ENCODE results near the gene COL1A1.

Gene COL1A1

DNA sequence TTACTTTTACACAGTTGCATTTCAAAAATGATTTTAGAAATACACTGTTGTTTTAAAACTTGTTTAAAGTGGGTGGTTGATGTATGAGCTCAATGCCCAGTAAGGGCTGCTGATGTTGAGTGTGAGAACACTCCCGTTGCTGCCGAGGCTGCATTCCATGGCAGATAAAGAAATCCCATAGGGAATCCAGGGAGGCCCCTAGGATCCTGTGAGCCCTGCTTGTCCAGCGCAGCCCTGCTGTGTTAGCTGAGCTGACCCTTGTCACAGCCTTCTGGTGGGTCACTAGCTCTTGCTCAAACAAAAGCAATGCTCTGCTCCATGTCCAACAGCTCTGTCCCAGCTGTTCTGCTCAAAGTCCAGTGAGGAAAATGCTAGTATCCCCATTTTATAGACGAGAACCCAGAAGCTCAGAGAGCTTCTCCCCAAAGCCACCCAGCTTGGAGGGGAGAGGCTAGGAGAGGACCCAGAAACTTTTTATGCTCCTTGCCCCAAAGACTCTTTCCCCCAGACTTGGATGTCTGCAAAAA is 18.6 kb upstream of the COL1A1 start:
- CTCF ChIA-PET: interaction anchor here (1.3 to 1.8 kb wide), 2 partner anchors 53 to 78 kb away, joined by 4 read pairs; no protein-coding TSS in a partner anchor
- Mint-ChIP-seq H3K27me3 (peaks cover 35% of the 10 kb centered on the region), H3K27ac (no peak overlapping the region), H3K4me3 (no peak overlapping the region), H3K9me3 (peaks cover 5% of the 10 kb centered on the region), H3K4me1 (peaks cover 17% of the 10 kb centered on the region), H3K36me3 (no peaks in the 10 kb centered on the region)
- no peak for DNase-seq

DNA sequence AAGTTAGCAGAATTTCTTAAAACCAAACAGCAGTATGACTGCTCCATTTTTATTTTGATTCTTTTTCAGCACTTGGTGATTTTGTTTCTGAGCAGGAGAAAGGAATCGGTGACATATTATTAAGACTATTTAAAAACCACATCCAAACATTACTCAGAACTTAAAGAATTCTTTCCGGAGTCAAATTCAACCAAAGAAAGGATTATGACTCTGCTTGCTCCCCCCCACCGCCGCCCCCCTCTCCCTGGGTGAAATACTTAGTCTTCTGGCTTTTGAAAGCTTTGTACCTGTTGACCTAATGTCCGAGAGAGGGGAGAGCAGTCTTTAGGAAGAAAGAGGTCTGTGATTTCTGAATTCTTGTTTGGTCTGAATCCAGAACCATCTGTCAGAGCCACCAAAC is 17.9 kb upstream of the COL1A1 start:
- Mint-ChIP-seq H3K4me1 (peaks cover 17% of the 10 kb centered on the region), H3K27me3 (peaks cover 41% of the 10 kb centered on the region), H3K27ac (no peak overlapping the region), H3K36me3 (no peaks in the 10 kb centered on the region), H3K9me3 (no peaks in the 10 kb centered on the region), H3K4me3 (no peak overlapping the region)
- DNase-seq: no peak
- CTCF ChIA-PET: interaction anchor here (1.2 to 1.8 kb wide), 4 partner anchors 15 to 78 kb away, joined by 3 to 4 read pairs (median 4); no protein-coding TSS in a partner anchor

DNA sequence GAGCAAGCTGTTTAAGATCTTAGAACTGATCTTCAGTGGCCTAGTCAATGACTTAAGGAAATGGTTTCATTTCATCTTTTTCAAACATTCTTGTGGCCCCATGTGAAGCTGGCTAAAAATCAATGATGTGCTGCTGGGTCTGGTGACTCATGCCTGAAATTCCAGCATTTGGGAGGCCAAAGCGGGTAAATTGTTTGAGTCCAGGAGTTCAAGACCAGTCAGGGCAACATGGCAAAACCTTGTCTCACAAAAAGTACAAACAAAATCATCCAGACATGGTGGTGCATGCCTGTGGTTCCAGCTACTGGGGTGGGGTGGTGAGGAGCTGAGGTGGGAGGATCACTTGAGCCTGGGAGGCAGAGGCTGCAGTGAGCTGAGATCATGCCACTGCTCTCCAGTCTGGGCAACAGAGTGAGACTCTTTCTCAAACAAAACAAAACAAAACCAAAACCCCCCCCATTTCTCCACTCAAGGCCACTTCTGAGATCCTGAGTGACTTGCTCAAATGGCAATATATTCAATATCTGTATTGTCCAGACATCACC is 17.4 kb upstream of the COL1A1 start:
- CTCF ChIA-PET: interaction anchor here (0.8 to 1.3 kb wide), 4 partner anchors 13 to 53 kb away, joined by 3 to 4 read pairs (median 4); partner anchors contain the start of gene COL1A1
- no peak for DNase-seq
- Mint-ChIP-seq H3K27me3 (peaks cover 46% of the 10 kb centered on the region), H3K4me3 (no peak overlapping the region), H3K36me3 (no peaks in the 10 kb centered on the region), H3K9me3 (no peaks in the 10 kb centered on the region), H3K4me1 (peaks cover 17% of the 10 kb centered on the region), H3K27ac (peak overlapping the region; percentile 11)

DNA sequence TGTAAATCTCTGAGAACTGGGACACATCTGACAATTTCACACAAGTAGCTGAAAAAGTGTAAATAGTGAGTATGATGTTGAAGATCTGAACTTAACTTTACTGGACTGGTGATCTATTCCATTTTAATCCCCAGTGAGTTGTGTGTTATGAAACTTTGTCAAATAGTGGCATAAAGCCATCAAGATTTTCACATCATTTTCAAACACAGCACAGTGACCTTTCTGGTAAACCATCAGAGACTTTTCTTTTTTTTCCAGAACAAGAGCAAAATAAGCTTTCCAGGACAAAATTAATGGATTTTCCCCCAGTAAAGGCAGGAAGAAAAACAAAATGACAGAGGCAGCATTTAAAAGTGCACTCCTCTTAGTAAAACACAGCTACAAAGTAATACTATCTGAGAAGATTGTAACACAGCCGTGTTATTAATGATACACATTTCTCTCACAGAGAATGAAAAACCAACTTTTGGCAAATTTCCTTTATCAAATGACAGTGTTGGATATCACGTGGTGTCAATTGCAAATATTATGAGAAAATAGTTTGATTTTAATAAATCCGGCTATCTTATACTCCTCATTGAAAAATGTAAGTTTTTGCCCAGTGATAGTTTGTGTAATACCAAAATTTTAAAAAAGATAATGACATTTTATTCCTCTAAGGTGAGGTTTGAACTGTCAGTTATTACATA is 16.8 kb upstream of the COL1A1 start:
- CTCF ChIA-PET: interaction anchor here (0.8 to 1.3 kb wide), 5 partner anchors 12 to 54 kb away, joined by 3 to 5 read pairs (median 4); partner anchors contain the start of gene COL1A1
- no peak for DNase-seq
- Mint-ChIP-seq H3K27ac (peak overlapping the region; percentile 11), H3K4me3 (no peak overlapping the region), H3K4me1 (peaks cover 19% of the 10 kb centered on the region), H3K36me3 (no peaks in the 10 kb centered on the region), H3K27me3 (peaks cover 47% of the 10 kb centered on the region), H3K9me3 (no peaks in the 10 kb centered on the region)

DNA sequence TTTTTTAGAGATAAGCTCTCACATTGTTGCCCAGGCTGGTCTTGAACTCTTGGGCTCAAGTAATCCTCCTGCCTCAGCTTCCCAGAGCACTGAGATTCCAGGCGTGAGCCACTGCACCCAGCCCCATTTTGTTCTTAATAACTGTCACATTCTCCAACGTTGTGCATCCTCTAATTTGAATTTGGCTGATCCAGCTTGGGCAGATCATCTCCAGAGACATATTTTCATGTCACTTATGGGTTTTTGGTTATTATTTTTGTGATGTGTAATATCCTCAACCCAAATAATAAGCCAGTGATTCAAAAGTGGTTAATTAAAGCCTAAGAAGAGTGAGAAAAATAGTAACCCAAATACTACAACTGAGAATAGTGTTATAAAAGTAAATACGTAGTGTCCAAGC is 16.2 kb upstream of the COL1A1 start:
- peaks cover 26% of the 10 kb centered on the region for H3K4me1 Mint-ChIP-seq
- H3K36me3 Mint-ChIP-seq: no peaks in the 10 kb centered on the region
- no peak overlapping the region for H3K4me3 Mint-ChIP-seq
- peaks cover 53% of the 10 kb centered on the region for H3K27me3 Mint-ChIP-seq
- DNase-seq: no peak
- CTCF ChIA-PET: interaction anchor here (0.9 to 1.3 kb wide), 3 partner anchors 16 to 52 kb away, joined by 4 to 5 read pairs (median 5); partner anchors contain the start of gene COL1A1
- no peaks in the 10 kb centered on the region for H3K9me3 Mint-ChIP-seq
- H3K27ac Mint-ChIP-seq: no peak overlapping the region

DNA sequence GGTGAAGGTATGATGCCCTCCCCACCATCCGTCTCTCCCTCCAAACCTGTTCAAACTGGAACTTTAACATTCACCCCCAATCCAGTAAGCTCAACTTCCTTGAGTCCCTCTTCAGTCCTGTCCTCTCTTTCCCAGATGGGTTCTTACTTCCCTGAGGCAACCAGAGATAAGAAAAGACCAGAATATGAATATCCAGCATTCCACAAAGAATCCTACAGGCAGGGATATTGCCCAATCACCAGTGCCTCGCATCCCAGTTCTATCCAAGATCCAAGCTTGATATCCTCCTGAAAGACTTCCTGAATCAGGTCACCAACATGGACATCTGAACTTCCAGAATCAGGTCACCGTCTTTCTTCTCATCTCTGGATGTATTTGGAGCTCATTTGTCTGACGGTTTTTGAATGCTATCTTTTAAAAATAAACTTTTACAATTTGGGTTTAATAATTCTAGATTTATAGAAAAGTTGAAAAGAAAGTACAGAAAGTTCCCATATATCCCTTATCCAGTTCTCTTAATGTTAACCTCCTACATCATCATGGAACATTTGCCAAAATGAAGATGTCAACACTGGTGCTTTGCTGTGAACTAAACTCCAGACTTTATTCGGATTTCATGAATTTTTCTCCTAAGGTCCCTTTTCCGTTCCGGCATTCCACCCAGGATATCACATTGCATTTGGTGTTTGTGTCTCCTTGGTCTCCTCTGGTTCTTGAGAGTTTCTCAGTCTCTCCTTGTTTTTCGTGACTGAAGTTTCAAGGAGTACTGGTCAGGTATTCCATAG is 13.7 kb upstream of the COL1A1 start:
- no peak for DNase-seq
- peaks cover 16% of the 10 kb centered on the region for H3K4me1 Mint-ChIP-seq
- H3K9me3 Mint-ChIP-seq: no peaks in the 10 kb centered on the region
- H3K4me3 Mint-ChIP-seq: no peak overlapping the region
- CTCF ChIA-PET: interaction anchor here (1.0 to 1.6 kb wide), 5 partner anchors 15 to 83 kb away, joined by 3 to 4 read pairs (median 3); no protein-coding TSS in a partner anchor
- no peak overlapping the region for H3K27ac Mint-ChIP-seq
- peaks cover 70% of the 10 kb centered on the region for H3K27me3 Mint-ChIP-seq
- H3K36me3 Mint-ChIP-seq: no peaks in the 10 kb centered on the region

DNA sequence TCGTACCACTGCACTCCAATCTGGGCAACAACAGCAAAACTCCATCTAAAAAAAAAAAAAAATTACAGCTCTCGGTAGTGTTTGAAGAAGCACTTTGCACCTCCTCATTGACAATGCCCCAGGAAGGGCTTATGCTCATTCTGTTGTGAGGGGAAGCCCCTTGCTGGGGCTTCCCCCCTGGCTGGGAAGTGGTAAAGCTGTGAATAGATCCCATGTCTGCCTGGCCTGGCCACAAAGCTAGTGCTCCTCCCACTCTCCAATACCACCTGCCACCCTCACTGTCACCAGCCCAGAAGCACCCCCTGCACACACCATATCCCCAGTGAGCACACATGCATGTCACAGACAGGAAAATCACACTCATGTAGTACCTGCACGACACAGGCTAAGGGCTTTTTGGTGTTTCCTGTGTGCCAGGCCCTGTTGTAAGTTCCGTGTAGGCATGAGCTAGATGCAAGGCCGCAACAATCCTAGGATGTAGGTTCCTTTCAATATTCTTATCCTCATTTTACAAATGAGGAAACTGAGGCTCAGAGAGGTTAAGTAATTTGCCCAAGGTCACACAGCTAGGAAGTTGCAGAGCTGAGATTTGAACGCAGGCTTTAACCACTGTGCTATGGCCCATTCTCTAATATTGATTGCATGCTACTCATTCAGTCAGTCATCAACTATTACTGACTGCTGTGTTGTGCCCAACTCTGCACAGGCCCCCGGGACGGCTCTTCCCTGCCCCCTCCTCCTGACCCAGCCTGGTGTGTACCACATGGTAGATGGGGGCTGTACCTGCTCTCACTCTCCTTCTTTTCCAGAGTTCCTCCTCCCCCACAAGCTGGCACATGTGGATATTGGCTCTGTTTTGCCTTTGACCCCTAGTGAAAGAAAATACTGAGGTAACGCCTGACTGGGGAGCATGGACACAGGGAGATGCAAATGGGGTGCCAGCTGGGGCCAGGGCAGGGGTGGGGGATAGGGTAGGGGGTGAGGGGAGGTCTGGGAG is 11.9 kb upstream of the COL1A1 start:
- Mint-ChIP-seq H3K27ac (no peak overlapping the region), H3K9me3 (no peaks in the 10 kb centered on the region), H3K27me3 (peaks cover 79% of the 10 kb centered on the region), H3K36me3 (no peaks in the 10 kb centered on the region), H3K4me3 (no peak overlapping the region), H3K4me1 (peaks cover 11% of the 10 kb centered on the region)
- CTCF ChIA-PET: interaction anchor here (0.9 to 5.1 kb wide), 9 partner anchors 9 to 105 kb away, joined by 3 to 40 read pairs (median 5); partner anchors contain the start of gene COL1A1
- DNase-seq: peak; percentile 70

DNA sequence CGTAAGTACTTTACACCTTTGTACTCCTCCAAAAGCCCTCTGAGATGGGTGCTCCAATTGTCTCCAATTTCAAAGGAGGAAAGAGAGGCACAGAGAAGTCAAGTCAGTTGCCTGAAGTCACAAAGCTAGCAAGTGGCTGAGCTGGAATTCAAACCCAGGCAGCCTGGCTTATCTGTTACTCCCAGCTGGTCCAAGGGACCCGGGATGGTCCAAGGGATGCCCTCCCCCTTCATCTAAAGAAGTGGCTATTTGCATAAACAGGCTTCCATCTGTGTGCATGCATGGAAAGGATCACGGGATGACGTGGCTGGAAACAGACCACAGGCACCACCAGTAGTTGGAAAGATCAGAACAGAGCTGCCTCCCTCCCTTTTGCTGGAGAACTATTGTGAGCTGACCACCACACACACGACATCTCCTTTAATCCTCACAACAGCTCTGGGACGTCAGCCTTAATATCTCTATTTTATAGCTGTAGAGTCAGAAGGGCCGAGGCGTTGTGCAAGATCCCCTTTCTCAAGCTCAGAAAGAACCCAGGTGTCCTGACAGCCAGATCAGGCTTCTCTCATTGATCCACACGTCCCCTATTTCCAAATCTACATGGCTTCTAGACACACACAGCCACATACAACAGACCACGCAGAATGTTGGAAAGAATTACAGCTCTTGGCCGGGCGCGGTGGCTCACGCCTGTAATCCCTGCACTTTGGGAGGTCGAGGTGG is 10.9 kb upstream of the COL1A1 start:
- Mint-ChIP-seq H3K9me3 (no peaks in the 10 kb centered on the region), H3K36me3 (no peaks in the 10 kb centered on the region), H3K4me1 (peaks cover 11% of the 10 kb centered on the region), H3K27ac (no peak overlapping the region), H3K4me3 (no peak overlapping the region), H3K27me3 (peaks cover 90% of the 10 kb centered on the region)
- CTCF ChIA-PET: interaction anchor here (0.9 to 5.1 kb wide), 9 partner anchors 10 to 106 kb away, joined by 3 to 40 read pairs (median 5); partner anchors contain the start of gene COL1A1
- DNase-seq: no peak

DNA sequence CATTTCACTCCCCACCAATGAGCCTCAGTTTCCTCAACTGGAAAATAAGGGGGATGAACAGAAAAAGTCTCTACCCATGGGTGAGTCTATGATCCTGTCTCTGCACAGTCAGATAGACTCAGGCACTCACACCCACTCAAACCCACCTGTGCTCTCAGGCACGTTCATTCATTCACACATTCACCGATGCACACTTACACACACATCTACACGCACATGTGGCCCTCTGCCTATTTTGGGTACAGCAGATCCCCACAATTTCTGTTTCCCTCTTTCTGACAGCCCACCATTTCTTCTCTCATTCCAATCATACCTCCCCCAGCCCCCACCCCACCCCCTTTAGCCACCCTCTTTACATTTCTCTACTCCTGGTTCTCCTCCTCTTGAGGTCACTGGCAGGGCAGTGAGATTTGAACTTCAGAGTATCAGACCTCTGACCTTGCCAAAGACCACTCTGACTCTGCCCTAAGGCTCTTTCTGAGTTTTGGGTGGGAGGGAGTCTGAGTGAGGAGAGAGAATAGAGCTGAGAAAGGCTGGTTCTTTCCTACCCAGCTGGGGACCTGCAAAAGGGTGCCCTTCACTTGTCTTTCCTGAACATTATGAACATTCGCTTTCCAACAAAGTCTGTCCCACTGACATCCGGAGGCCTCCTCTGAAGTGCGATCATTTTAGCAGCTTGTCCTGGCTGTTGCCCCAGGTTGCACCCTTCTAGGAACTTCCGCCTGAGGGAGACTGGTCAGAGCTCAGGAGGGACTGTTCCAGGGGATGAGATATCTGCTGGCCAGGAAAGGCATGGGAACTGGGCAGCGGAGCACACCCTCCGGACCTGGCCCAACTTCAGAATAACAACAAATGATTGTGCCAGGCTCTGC is 10.1 kb upstream of the COL1A1 start:
- CTCF ChIA-PET: interaction anchor here (1.3 to 5.1 kb wide), 3 partner anchors 10 to 86 kb away, joined by 4 to 40 read pairs (median 11); partner anchors contain the start of gene COL1A1
- no peaks in the 10 kb centered on the region for H3K36me3 Mint-ChIP-seq
- peaks cover 13% of the 10 kb centered on the region for H3K4me1 Mint-ChIP-seq
- H3K4me3 Mint-ChIP-seq: no peak overlapping the region
- DNase-seq: no peak
- no peak overlapping the region for H3K27ac Mint-ChIP-seq
- peaks cover 92% of the 10 kb centered on the region for H3K27me3 Mint-ChIP-seq
- H3K9me3 Mint-ChIP-seq: no peaks in the 10 kb centered on the region

DNA sequence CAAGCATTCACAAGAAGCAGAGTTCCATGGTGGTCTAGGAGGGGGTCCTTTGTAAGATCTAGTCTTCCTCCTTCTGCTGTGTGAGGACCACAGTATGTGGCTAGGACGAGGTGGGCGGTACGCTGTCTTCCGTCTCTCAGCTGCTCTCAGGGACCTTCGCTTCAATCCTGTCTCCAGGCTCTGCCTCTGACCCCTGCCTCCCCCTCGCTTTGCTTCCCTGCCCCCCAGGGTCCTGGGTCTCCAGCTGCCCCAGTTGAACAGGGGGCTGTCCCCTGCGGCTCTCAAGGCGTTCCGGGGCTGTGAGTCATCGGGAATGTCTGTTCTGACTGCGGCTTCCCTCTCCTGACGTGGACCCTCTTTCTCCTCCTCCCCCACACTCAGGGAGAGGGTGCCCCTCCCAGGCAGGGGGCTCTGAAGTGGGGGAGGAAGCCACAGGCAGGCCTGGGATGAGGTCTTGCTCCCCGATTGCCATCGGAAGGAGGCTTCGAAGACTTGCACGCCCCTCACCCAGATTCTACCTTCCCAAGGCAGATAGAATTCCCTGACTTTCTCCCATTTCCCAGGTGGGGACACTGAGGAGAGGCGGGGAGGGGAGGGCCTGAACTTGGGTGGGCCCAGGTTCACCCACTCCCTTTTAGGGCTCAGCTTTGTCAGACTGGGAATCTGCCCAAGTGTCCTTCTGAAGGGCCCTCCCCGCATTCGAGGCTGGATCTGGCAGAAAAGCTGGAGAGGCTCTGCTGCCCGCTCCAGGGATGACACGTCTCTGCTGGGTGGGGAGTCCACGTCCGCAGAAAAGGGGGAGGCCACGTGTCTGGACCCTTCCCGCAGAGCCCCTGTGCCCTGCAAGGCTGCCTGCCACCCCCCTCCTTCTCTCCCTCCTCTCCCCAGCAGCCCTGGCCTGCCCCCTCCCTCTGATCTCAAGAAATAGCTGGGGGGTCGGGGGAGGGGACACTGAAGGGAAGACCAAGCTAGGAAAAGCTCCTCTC is 9.1 kb upstream of the COL1A1 start:
- no peak for DNase-seq
- Mint-ChIP-seq H3K36me3 (no peaks in the 10 kb centered on the region), H3K27ac (no peak overlapping the region), H3K9me3 (no peaks in the 10 kb centered on the region), H3K4me3 (no peak overlapping the region), H3K27me3 (peaks cover 94% of the 10 kb centered on the region), H3K4me1 (peaks cover 13% of the 10 kb centered on the region)
- CTCF ChIA-PET: interaction anchor here (0.9 to 5.1 kb wide), 3 partner anchors 9 to 86 kb away, joined by 3 to 40 read pairs (median 4); partner anchors contain the start of gene COL1A1
